GM23248 (cell line): ENCODE results near the gene TECPR2. TPM values are rescaled to one million over a fixed set of nuclear protein-coding genes. Genes with fewer than 3 reads are reported as not detected.
"Not testable (repeated sequence)": the region's sequence is repeated elsewhere in the genome, so short reads cannot be mapped to it uniquely, and the experiment has no call there.

Experiments used
- DNase-seq: peaks from one replicate; pipeline ENCODE4 v3.0.0-alpha.2; 2015
- H2AFZ ChIP-seq: fragments of 200-600 bp; sonication (generic); 2 replicates; pipeline ENCODE4 v1.6.1; 2016; ENCODE audit warnings: antibody characterized with exemption
- H3F3A ChIP-seq: fragments of 200-600 bp; sonication (generic); 2 replicates; pipeline ENCODE4 v1.6.1; 2016; ENCODE audit warnings: mild to moderate bottlenecking, antibody characterized with exemption, mixed run types; ENCODE audit not compliant: insufficient read depth
- H3K27ac ChIP-seq: fragments of 200-600 bp; sonication (generic); 2 replicates; pipeline ENCODE4 v1.5.1; 2016; ENCODE audit warnings: mild to moderate bottlenecking
- H3K27me3 ChIP-seq: fragments of 200-600 bp; sonication (generic); replicated peaks from 2 replicates; pipeline ENCODE4 v1.6.1; 2016; ENCODE audit warnings: mild to moderate bottlenecking; ENCODE audit not compliant: insufficient read depth
- H3K36me3 ChIP-seq: fragments of 200-600 bp; sonication (generic); 2 replicates; pipeline ENCODE4 v1.6.1; 2016; ENCODE audit warnings: low read depth, mild to moderate bottlenecking
- H3K4me1 ChIP-seq: fragments of 200-600 bp; sonication (generic); 2 replicates; pipeline ENCODE4 v1.6.1; 2016; ENCODE audit warnings: mild to moderate bottlenecking; ENCODE audit not compliant: insufficient read depth
- H3K4me2 ChIP-seq: fragments of 200-600 bp; sonication (generic); one replicate; pipeline ENCODE4 v1.6.1; 2016; ENCODE audit warnings: mild to moderate bottlenecking; ENCODE audit not compliant: unreplicated experiment
- H3K4me3 ChIP-seq: fragments of 200-600 bp; sonication (generic); 2 replicates; pipeline ENCODE4 v1.5.1; 2016; ENCODE audit warnings: mild to moderate bottlenecking
- H3K79me2 ChIP-seq: fragments of 200-600 bp; sonication (generic); 2 replicates; pipeline ENCODE4 v1.6.1; 2016; ENCODE audit warnings: mild to moderate bottlenecking; ENCODE audit not compliant: insufficient read depth
- H3K9ac ChIP-seq: fragments of 200-600 bp; sonication (generic); 2 replicates; pipeline ENCODE4 v1.6.1; 2016; ENCODE audit warnings: mild to moderate bottlenecking
- H3K9me2 ChIP-seq: fragments of 200-600 bp; sonication (generic); 2 replicates; pipeline ENCODE4 v1.6.1; 2016; ENCODE audit warnings: mixed run types, mild to moderate bottlenecking, moderate library complexity; ENCODE audit not compliant: insufficient read depth
- H3K9me3 ChIP-seq: fragments of 200-600 bp; sonication (generic); one replicate; pipeline ENCODE4 v1.6.1; 2017; ENCODE audit warnings: low read depth
- H4K20me1 ChIP-seq: fragments of 200-600 bp; sonication (generic); 2 replicates; pipeline ENCODE4 v1.6.0; 2016; ENCODE audit not compliant: insufficient read depth
- EZH2 ChIP-seq: fragments of 200-600 bp; sonication (generic); IDR thresholded peaks from 2 replicates; pipeline ENCODE4 v1.6.1; 2018; ENCODE audit warnings: antibody characterized with exemption, mild to moderate bottlenecking; ENCODE audit not compliant: insufficient read depth, poor library complexity, severe bottlenecking
- EZH2phosphoT487 ChIP-seq: fragments of 200-600 bp; sonication (generic); IDR thresholded peaks from 2 replicates; pipeline ENCODE4 v1.6.1; 2018; ENCODE audit warnings: antibody characterized with exemption, moderate library complexity, mild to moderate bottlenecking, low read depth; ENCODE audit not compliant: insufficient read depth
- WGBS, 2 experiments: methylation state at CpG; one replicate each; pipeline ENCODE4 v1.1.6; 2015 to 2017; ENCODE audit warnings: low lambda C conversion rate in 2 of 2, low coverage in 1 of 2; ENCODE audit errors: missing lambda C conversion rate in 2 of 2; 5-methylcytosine and 5-hydroxymethylcytosine counted together
- in situ Hi-C: fragments of 300-500 bp; cut with MboI; formaldehyde crosslinking; loops from 2 replicates; pipeline ENCODE4 v1.15.0; 2020
- polyA plus RNA-seq: library from polyadenylated mRNA; unstranded; fragments of >200 nt; fragmentation: Nextera tagmentation; extraction: Ambion mirVana; gene quantifications from 2 replicates; pipeline ENCODE4 v1.2.1, GENCODE V29; 2016
- total RNA-seq: library from RNA; depleted of rRNA; stranded (reverse); fragments of >200 nt; shearing (Covaris generic); gene quantifications from 2 replicates; pipeline ENCODE4 v1.2.3, GENCODE V29; 2014

Gene TECPR2
- total and polyA plus RNA-seq, 2 experiments from 2014 or later, result 11.4 to 15.8 TPM

- Histone ChIP-seq H3K27ac (no peak overlapping the region), H3K9me3 (no peaks in the 10 kb centered on the region), H3K27me3 (no peaks in the 10 kb centered on the region), H3K4me1 (peaks cover 17% of the 10 kb centered on the region), H3F3A (peaks cover 23% of the 10 kb centered on the region), H4K20me1 (no peaks in the 10 kb centered on the region), H2AFZ (no peak overlapping the region), H3K79me2 (peaks cover 17% of the 10 kb centered on the region), H3K9me2 (no peaks in the 10 kb centered on the region), H3K9ac (no peak overlapping the region), H3K36me3 (peaks cover 8% of the 10 kb centered on the region), H3K4me3 (no peak overlapping the region), H3K4me2 (no peak overlapping the region)
- DNase-seq, result no peak
- in situ Hi-C loops, result loop anchor here (25.0 kb wide), 1 partner anchor 359 kb away; the partner anchor contains the start of gene DYNC1H1
- TF ChIP-seq EZH2phosphoT487 (no peak), EZH2 (no peak)
- WGBS, 2 experiments, result 89 to 90% methylated on average over 12 of the region's 12 CpGs
Observed at GRCh38 chr14:102321456-102322422, 41.0 kb upstream of the TECPR2 start.

GRCh38 chr14:102323102-102323501, 39.6 kb upstream of the TECPR2 start:
- H4K20me1 ChIP-seq, result no peaks in the 10 kb centered on the region
- H3K4me3 ChIP-seq, result no peak overlapping the region
- no peaks in the 10 kb centered on the region for H3K9me3 ChIP-seq
- H3K9ac ChIP-seq, result peak overlapping the region; percentile 51; the same call in 1 of the 2 replicates
- H2AFZ ChIP-seq, result no peak overlapping the region
- TF ChIP-seq EZH2, result no peak
- no peak for TF ChIP-seq EZH2phosphoT487
- no peaks in the 10 kb centered on the region for H3K9me2 ChIP-seq
- WGBS, 2 experiments, result 18 to 19% methylated on average over 8 of the region's 8 CpGs
- H3K4me2 ChIP-seq, result peak overlapping the region; percentile 46
- peak overlapping the region; percentile 51 for H3K27ac ChIP-seq
- H3K27me3 ChIP-seq, result no peaks in the 10 kb centered on the region
- H3K79me2 ChIP-seq, result peaks cover 17% of the 10 kb centered on the region
- H3K36me3 ChIP-seq, result peaks cover 8% of the 10 kb centered on the region
- H3K4me1 ChIP-seq, result peaks cover 13% of the 10 kb centered on the region
- H3F3A ChIP-seq, result peaks cover 16% of the 10 kb centered on the region; the same call in 1 of the 2 replicates
- in situ Hi-C loops, result loop anchor here (25.0 kb wide), 1 partner anchor 361 kb away; the partner anchor contains the start of gene DYNC1H1
- peak; percentile 96 for DNase-seq

- Histone ChIP-seq H3K27ac (no peak overlapping the region), H3K36me3 (peaks cover 8% of the 10 kb centered on the region), H3K4me1 (peaks cover 4% of the 10 kb centered on the region), H3F3A (peaks cover 16% of the 10 kb centered on the region; the same call in 1 of the 2 replicates), H3K9me2 (no peaks in the 10 kb centered on the region), H3K9ac (no peak overlapping the region), H3K79me2 (peaks cover 10% of the 10 kb centered on the region; the same call in 1 of the 2 replicates), H3K9me3 (no peaks in the 10 kb centered on the region), H2AFZ (no peak overlapping the region), H3K4me2 (no peak overlapping the region), H3K4me3 (no peak overlapping the region), H4K20me1 (no peaks in the 10 kb centered on the region), H3K27me3 (no peaks in the 10 kb centered on the region)
- TF ChIP-seq EZH2phosphoT487, result no peak
- no peak for TF ChIP-seq EZH2
- in situ Hi-C loops, result no loop called here
- DNase-seq, result no peak
- 77 to 82% methylated on average over 9 of the region's 9 CpGs for whole genome bisulfite sequencing, 2 experiments
Observed at GRCh38 chr14:102325791-102326345, 36.9 kb upstream of the TECPR2 start.

- no peaks in the 10 kb centered on the region for H3K9me2 ChIP-seq
- 0 out of 2 replicates have a peak, but pooled peaks cover 10% of the 10 kb centered on the region for H3K79me2 ChIP-seq
- H3K4me3 ChIP-seq, result no peak overlapping the region
- H2AFZ ChIP-seq, result no peak overlapping the region
- H3K9ac ChIP-seq, result no peak overlapping the region
- H3K27me3 ChIP-seq, result no peaks in the 10 kb centered on the region
- no peak for TF ChIP-seq EZH2
- TF ChIP-seq EZH2phosphoT487, result no peak
- peaks cover 4% of the 10 kb centered on the region for H3K4me1 ChIP-seq
- DNase-seq, result no peak
- no peak overlapping the region for H3K4me2 ChIP-seq
- in situ Hi-C loops, result no loop called here
- no peak overlapping the region for H3K27ac ChIP-seq
- H3K9me3 ChIP-seq, result no peaks in the 10 kb centered on the region
- H3K36me3 ChIP-seq, result peaks cover 8% of the 10 kb centered on the region
- no peaks in the 10 kb centered on the region for H4K20me1 ChIP-seq
- 91 to 92% methylated on average over 14 of the region's 14 CpGs for WGBS, 2 experiments
- peaks cover 16% of the 10 kb centered on the region; the same call in 1 of the 2 replicates for H3F3A ChIP-seq
Observed at GRCh38 chr14:102326583-102326982, 36.2 kb upstream of the TECPR2 start.

GRCh38 chr14:102329381-102329780, 33.4 kb upstream of the TECPR2 start:
- H3K36me3 ChIP-seq, in situ Hi-C loops, H3K4me1 ChIP-seq, DNase-seq, H3K4me2 ChIP-seq, H3K4me3 ChIP-seq, H2AFZ ChIP-seq, H3K27ac ChIP-seq, H4K20me1 ChIP-seq, H3K27me3 ChIP-seq, H3K9me3 ChIP-seq, H3K9ac ChIP-seq, H3K79me2 ChIP-seq, H3F3A ChIP-seq, H3K9me2 ChIP-seq: not testable (repeated sequence)
- 94 to 96% methylated on average over 6 of the region's 6 CpGs for WGBS, 2 experiments
